SK-N-SH (cell line): ENCODE results near the gene ITPA. TPM values are rescaled to one million over a fixed set of nuclear protein-coding genes. Genes with fewer than 3 reads are reported as not detected.

Experiments
- CTCF ChIA-PET: fragments of 300-600, 350-600 bp; formaldehyde crosslinking; extraction: SDS; loops from one replicate; lab custom pipeline; 2021; lab: Yijun Ruan, JAX
- POLR2A ChIA-PET: fragments of 350-600 bp; sonication (Branson Sonifier 250); formaldehyde crosslinking; extraction: SDS; loops from one replicate; lab custom pipeline; 2020; ENCODE audit warnings: antibody characterized with exemption, inconsistent platforms; lab: Yijun Ruan, JAX
- DNase-seq: peaks from one replicate; pipeline ENCODE4 v3.0.0; 2012
- H2AFZ ChIP-seq: fragments of 200-600 bp; sonication (generic); 2 replicates; pipeline ENCODE4 v1.8.1; 2016; ENCODE audit warnings: antibody characterized with exemption, mild to moderate bottlenecking, low read depth
- H3F3A ChIP-seq: fragments of 200-600 bp; sonication (generic); replicated peaks from 2 replicates; pipeline ENCODE3; 2016; ENCODE audit warnings: antibody characterized with exemption, mild to moderate bottlenecking; ENCODE audit not compliant: insufficient read depth
- H3K27ac ChIP-seq, 2 experiments: fragments of 200-500 bp in 1 of 2; fragments of 200-600 bp in 1 of 2; sonication (Bioruptor generic) in 1 of 2; sonication (generic), shearing (Covaris generic) in 1 of 2; 2 replicates each; pipeline versions ENCODE4 v1.5.1 to v1.6.1; 2014 to 2016; ENCODE audit warnings: low read depth in 2 of 2, inconsistent platforms in 1 of 2, low read length in 1 of 2, mild to moderate bottlenecking in 1 of 2, mixed read lengths in 1 of 2
- H3K27me3 ChIP-seq: fragments of 200-600 bp; sonication (generic), shearing (Covaris generic); 2 replicates; pipeline ENCODE4 v1.6.1; 2016; ENCODE audit warnings: mixed run types; ENCODE audit not compliant: insufficient read depth
- H3K36me3 ChIP-seq, 2 experiments: fragments of 200-500 bp in 1 of 2; fragments of 200-600 bp in 1 of 2; sonication (Bioruptor generic) in 1 of 2; sonication (generic) in 1 of 2; replicated peaks in 1 of 2; 2 replicates each; pipeline versions ENCODE3 to v1.5.1; 2014 to 2016; ENCODE audit warnings: low read length in 1 of 2, mild to moderate bottlenecking in 1 of 2; ENCODE audit not compliant: insufficient read depth in 2 of 2, control insufficient read depth in 1 of 2
- H3K4me1 ChIP-seq, 2 experiments: fragments of 200-500 bp in 1 of 2; fragments of 200-600 bp in 1 of 2; sonication (Bioruptor generic) in 1 of 2; sonication (generic), shearing (Covaris generic) in 1 of 2; 2 replicates each; pipeline versions ENCODE4 v1.5.1 to v1.6.1; 2014 to 2016; ENCODE audit warnings: low read depth in 1 of 2, low read length in 1 of 2, mixed run types in 1 of 2; ENCODE audit not compliant: insufficient read depth in 2 of 2, control insufficient read depth in 1 of 2
- H3K4me2 ChIP-seq: fragments of 200-600 bp; sonication (generic), shearing (Covaris generic); 2 replicates; pipeline ENCODE4 v1.6.1; 2017; ENCODE audit warnings: mixed run types
- H3K4me3 ChIP-seq, 2 experiments: fragments of 200-500 bp in 1 of 2; fragments of 200-600 bp in 1 of 2; sonication (Bioruptor generic) in 1 of 2; sonication (generic), shearing (Covaris generic) in 1 of 2; 2 replicates each; pipeline versions ENCODE4 v1.5.1 to v1.8.1; 2014 to 2016; ENCODE audit warnings: low read depth in 2 of 2, inconsistent platforms in 1 of 2, low read length in 1 of 2, mild to moderate bottlenecking in 1 of 2, mixed read lengths in 1 of 2, moderate library complexity in 1 of 2
- H3K79me2 ChIP-seq: fragments of 200-600 bp; sonication (generic); 2 replicates; pipeline ENCODE4 v1.8.1; 2017; ENCODE audit warnings: mild to moderate bottlenecking; ENCODE audit not compliant: insufficient read depth
- H3K9ac ChIP-seq: fragments of 200-600 bp; sonication (generic); 2 replicates; pipeline ENCODE4 v1.6.1; 2017; ENCODE audit warnings: mixed run types
- H3K9me2 ChIP-seq: fragments of 200-600 bp; sonication (generic); 2 replicates; pipeline ENCODE4 v1.6.1; 2017; ENCODE audit warnings: mixed run types
- H3K9me3 ChIP-seq: fragments of 200-600 bp; sonication (generic); 2 replicates; pipeline ENCODE4 v1.6.1; 2017; ENCODE audit warnings: mixed run types, mild to moderate bottlenecking, moderate library complexity
- H4K20me1 ChIP-seq: fragments of 200-600 bp; sonication (generic); 2 replicates; pipeline ENCODE4 v1.6.1; 2017; ENCODE audit warnings: mild to moderate bottlenecking, mixed run types; ENCODE audit not compliant: insufficient read depth
- CHD2 ChIP-seq: fragments of 150-350 bp; IDR thresholded peaks from 2 replicates; pipeline ENCODE4 v1.6.1; 2018; ENCODE audit warnings: low read length; ENCODE audit not compliant: partially characterized antibody
- FOSL2 ChIP-seq: IDR thresholded peaks from 2 replicates; pipeline ENCODE4 v1.4.0; 2012; ENCODE audit warnings: low read depth, mild to moderate bottlenecking, moderate library complexity, borderline replicate concordance
- NRF1 ChIP-seq: IDR thresholded peaks from 2 replicates; pipeline ENCODE4 v1.6.1; 2012; ENCODE audit warnings: low read depth, mild to moderate bottlenecking, low read length
- POLR2AphosphoS5 ChIP-seq: IDR thresholded peaks from 2 replicates; pipeline ENCODE4 v1.6.1; 2012; ENCODE audit warnings: low read depth, low read length
- REST ChIP-seq: IDR thresholded peaks from 2 replicates; pipeline ENCODE4 v1.6.1; 2012; ENCODE audit warnings: mild to moderate bottlenecking, low read depth, low read length, moderate library complexity
- TAF1 ChIP-seq: IDR thresholded peaks from 2 replicates; pipeline ENCODE4 v1.6.1; 2012; ENCODE audit warnings: low read depth, mild to moderate bottlenecking, low read length, moderate library complexity, borderline replicate concordance
- WGBS: methylation state at CpG from one replicate; pipeline ENCODE4 v1.1.6; 2017; ENCODE audit warnings: low lambda C conversion rate; 5-methylcytosine and 5-hydroxymethylcytosine counted together
- polyA plus RNA-seq, 3 experiments: library from polyadenylated mRNA; depleted of rRNA; stranded (reverse); fragments of >200 nt; gene quantifications; 2 replicates each; pipeline ENCODE4 v1.2.3, GENCODE V29; 2012
- TF ChIP-seq, protein P1 (sequence below): fragments of 150-350 bp; IDR thresholded peaks from 2 replicates; pipeline ENCODE4 v1.6.1; 2016; ENCODE audit warnings: mild to moderate bottlenecking, low read depth, low read length

The ITPA gene
- polyA plus RNA-seq, 1 of the 3 experiments (the other 2 are of a cell fraction) = 66.7 TPM

DNA sequence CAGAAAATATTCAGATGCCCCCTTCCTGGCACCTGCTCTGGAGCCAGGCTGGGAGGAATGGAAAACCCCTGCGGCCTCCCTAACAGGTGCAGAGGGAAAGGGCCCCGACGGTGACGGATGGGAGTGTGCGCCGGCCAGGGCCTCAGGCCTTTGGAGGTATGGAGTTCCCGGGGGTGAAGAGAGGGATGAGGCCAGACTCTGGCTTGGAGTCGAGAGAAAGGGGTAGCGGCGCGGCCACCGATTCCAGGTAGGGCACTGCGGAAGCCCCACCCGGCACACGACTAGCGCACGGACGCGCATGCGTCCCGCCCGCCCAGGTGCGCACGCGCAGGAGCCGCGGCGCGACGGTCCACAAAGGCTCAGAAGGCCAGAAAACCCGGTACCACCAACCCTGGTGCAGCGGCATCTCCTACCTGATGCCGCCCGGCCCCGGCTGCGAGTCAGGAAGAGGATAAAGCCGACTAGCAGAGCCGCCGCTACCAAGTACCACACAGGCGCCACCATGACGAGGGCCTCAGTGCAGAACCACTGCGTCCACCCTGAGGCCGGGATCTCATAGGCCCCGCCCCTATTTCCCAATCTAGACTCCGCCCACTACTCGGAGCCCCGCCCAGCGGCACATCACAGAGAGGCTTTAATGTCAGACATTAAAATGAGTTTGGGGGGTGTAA lies 5.0 kb upstream of the ITPA start, which contains the start of gene DDRGK1:
DDRGK1 (minus strand) TSS at position 559 of the 671 bp plus-strand sequence; CDS start at position 504, 55 bp downstream.
- peak; percentile 99 for TF ChIP-seq NRF1
- TF ChIP-seq REST = no peak
- TF ChIP-seq, protein P1, sequence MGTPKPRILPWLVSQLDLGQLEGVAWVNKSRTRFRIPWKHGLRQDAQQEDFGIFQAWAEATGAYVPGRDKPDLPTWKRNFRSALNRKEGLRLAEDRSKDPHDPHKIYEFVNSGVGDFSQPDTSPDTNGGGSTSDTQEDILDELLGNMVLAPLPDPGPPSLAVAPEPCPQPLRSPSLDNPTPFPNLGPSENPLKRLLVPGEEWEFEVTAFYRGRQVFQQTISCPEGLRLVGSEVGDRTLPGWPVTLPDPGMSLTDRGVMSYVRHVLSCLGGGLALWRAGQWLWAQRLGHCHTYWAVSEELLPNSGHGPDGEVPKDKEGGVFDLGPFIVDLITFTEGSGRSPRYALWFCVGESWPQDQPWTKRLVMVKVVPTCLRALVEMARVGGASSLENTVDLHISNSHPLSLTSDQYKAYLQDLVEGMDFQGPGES = no peak
- peak; percentile 98 for TF ChIP-seq POLR2AphosphoS5
- TF ChIP-seq TAF1 = peak; percentile 67
- TF ChIP-seq FOSL2 = no peak

DNA sequence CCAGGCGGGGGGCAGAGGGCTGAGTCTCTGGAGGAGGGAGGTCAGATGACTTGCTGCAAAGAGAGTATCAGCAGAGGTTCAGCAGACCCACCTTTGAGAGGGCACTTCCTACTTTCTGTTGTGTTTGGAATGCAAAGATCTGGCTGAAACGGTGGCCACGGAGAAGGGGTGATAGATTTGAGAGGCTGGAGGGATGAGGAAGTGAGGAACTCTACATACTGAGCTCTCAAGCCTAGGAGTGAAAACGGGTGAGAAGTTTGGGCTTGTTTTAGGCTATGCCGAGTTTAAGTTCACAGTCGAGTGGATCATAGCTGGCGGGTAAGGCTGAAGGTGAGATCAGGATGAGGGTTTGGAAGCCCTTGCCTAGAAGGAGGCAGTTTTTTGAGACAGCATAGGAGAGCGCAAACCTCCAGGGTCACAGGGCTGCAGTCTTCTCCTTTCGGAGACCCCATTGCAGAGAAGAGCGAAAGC lies 477 bp upstream of the ITPA start:
- DNase-seq = no peak
- Histone ChIP-seq H3K79me2 (peaks cover 63% of the 10 kb centered on the region), H3K27ac (peak overlapping the region; percentile 51 to 65), H3K9me3 (no peaks in the 10 kb centered on the region), H4K20me1 (no peaks in the 10 kb centered on the region), H3K9ac (peak overlapping the region; percentile 81), H2AFZ (peak overlapping the region; percentile 97), H3F3A (no peaks in the 10 kb centered on the region), H3K9me2 (no peaks in the 10 kb centered on the region), H3K36me3 (peaks cover 3 to 5% of the 10 kb centered on the region in 2 experiments), H3K4me3 (peak overlapping the region; percentile 71 to 92), H3K4me2 (peak overlapping the region; percentile 94), H3K27me3 (no peaks in the 10 kb centered on the region), H3K4me1 (peaks cover 7 to 12% of the 10 kb centered on the region in 2 experiments; a peak in 1 of 4 replicates)
- CTCF ChIA-PET = interaction anchor here (2.1 to 3.7 kb wide), 2 partner anchors 10 to 107 kb away, joined by 8 to 27 read pairs; no protein-coding TSS in a partner anchor
- POLR2A ChIA-PET = no interaction called here
- no peak for TF ChIP-seq CHD2
- 0 out of 2 replicates have a peak, but pooled peaks have one; percentile 21 for TF ChIP-seq TAF1
- WGBS = 4% methylated on average over 8 of the region's 10 CpGs

More for the DNA sequence above, 5.0 kb upstream of the ITPA start, which contains the start of gene DDRGK1:
- Histone ChIP-seq H3K27me3 (no peaks in the 10 kb centered on the region), H3K4me2 (peak within 1 kb of the TSS; percentile 99), H3K4me1 (peaks cover 5 to 17% of the 10 kb centered on the region in 2 experiments; a peak in 2 of 4 replicates), H2AFZ (peak within 1 kb of the TSS; percentile 85; the same call in 1 of the 2 replicates), H3K36me3 (peaks cover 2 to 12% of the 10 kb centered on the region in 2 experiments), H3K9ac (peak within 1 kb of the TSS; percentile 81), H3K9me2 (no peaks in the 10 kb centered on the region), H3K27ac (peak within 1 kb of the TSS; percentile 70 to 90), H3F3A (no peaks in the 10 kb centered on the region), H4K20me1 (no peaks in the 10 kb centered on the region), H3K4me3 (peak within 1 kb of the TSS; percentile 81 to 90), H3K9me3 (no peaks in the 10 kb centered on the region), H3K79me2 (peaks cover 46% of the 10 kb centered on the region)
- WGBS = under 1% methylated on average over 22 of the region's 48 CpGs
- CTCF ChIA-PET = interaction anchor here (1.1 to 1.7 kb wide), 2 partner anchors 13 to 112 kb away, joined by 4 to 8 read pairs; no protein-coding TSS in a partner anchor
- POLR2A ChIA-PET = no interaction called here
- DNase-seq = peak; percentile 96
